HEK293 (cell line): ENCODE measurements around the gene NTN3.
"Not testable (repeated sequence)": the region's sequence is repeated elsewhere in the genome, so short reads cannot be mapped to it uniquely, and the experiment has no call there.

Experiments used
- CTCF ChIA-PET: fragments of 350-600 bp; formaldehyde crosslinking; extraction: SDS; loops from one replicate; lab custom pipeline; 2021; ENCODE audit warnings: antibody characterized with exemption; lab: Yijun Ruan, JAX
- POLR2A ChIA-PET: fragments of 300-600 bp; formaldehyde crosslinking; extraction: SDS; loops from one replicate; lab custom pipeline; 2020; ENCODE audit warnings: antibody characterized with exemption, inconsistent platforms; lab: Yijun Ruan, JAX
- H3K27ac ChIP-seq: fragments of 200-500 bp; sonication (Bioruptor generic); 2 replicates; pipeline ENCODE4 v1.5.1; 2014; ENCODE audit warnings: low read depth, low read length, control low read depth, inconsistent platforms; ENCODE audit errors: extremely low read depth
- H3K36me3 ChIP-seq, 2 experiments: fragments of 200-500 bp in 1 of 2; sonication (Bioruptor generic) in 1 of 2; 1 replicate in 1 of 2; 2 replicates in 1 of 2; pipeline ENCODE4 v1.5.1; 2014 to 2017; ENCODE audit warnings: inconsistent platforms in 2 of 2, low read length in 2 of 2; ENCODE audit not compliant: control insufficient read depth in 2 of 2, insufficient read depth in 1 of 2
- H3K4me1 ChIP-seq: fragments of 200-500 bp; sonication (Bioruptor generic); 2 replicates; pipeline ENCODE4 v1.5.1; 2014; ENCODE audit warnings: mild to moderate bottlenecking, low read length, inconsistent platforms; ENCODE audit not compliant: control insufficient read depth, insufficient read depth
- H3K4me3 ChIP-seq: 2 replicates; pipeline ENCODE4 v1.5.1; 2011; ENCODE audit warnings: low read depth, mild to moderate bottlenecking, control low read depth, low read length, moderate library complexity
- H3K9me3 ChIP-seq: fragments of 200-500 bp; sonication (Bioruptor generic); 2 replicates; pipeline ENCODE4 v1.5.1; 2014; ENCODE audit warnings: low read depth, low read length, inconsistent platforms; ENCODE audit not compliant: control insufficient read depth, insufficient read depth
- GLI4 ChIP-seq: fragments of 450-650 bp; formaldehyde crosslinking; IDR thresholded peaks from 2 replicates; pipeline ENCODE4 v1.5.1; 2016; ENCODE audit warnings: missing biosample characterization, missing genetic modification characterization
- GLIS1 ChIP-seq: fragments of 450-650 bp; formaldehyde crosslinking; IDR thresholded peaks from 2 replicates; pipeline ENCODE4 v1.5.1; 2016; ENCODE audit warnings: missing biosample characterization, missing genetic modification characterization
- GLIS2 ChIP-seq: fragments of 450-650 bp; formaldehyde crosslinking; IDR thresholded peaks from 2 replicates; pipeline ENCODE4 v1.5.1; 2016; ENCODE audit warnings: missing biosample characterization, missing genetic modification characterization
- MYNN ChIP-seq: fragments of 450-650 bp; formaldehyde crosslinking; IDR thresholded peaks from 2 replicates; pipeline ENCODE4 v1.5.1; 2016; ENCODE audit warnings: missing biosample characterization, missing genetic modification characterization, borderline replicate concordance
- ZFP69B ChIP-seq: fragments of 450-650 bp; formaldehyde crosslinking; IDR thresholded peaks from 2 replicates; pipeline ENCODE4 v1.5.1; 2016; ENCODE audit warnings: missing biosample characterization, missing genetic modification characterization
- ZNF138 ChIP-seq: fragments of 450-650 bp; formaldehyde crosslinking; IDR thresholded peaks from 2 replicates; pipeline ENCODE4 v1.5.1; 2016; ENCODE audit warnings: missing biosample characterization, missing genetic modification characterization, borderline replicate concordance
- ZNF174 ChIP-seq: fragments of 450-650 bp; formaldehyde crosslinking; IDR thresholded peaks from 2 replicates; pipeline ENCODE4 v1.5.0; 2017; ENCODE audit warnings: missing biosample characterization, mild to moderate bottlenecking, missing genetic modification characterization
- ZNF214 ChIP-seq: fragments of 450-650 bp; formaldehyde crosslinking; IDR thresholded peaks from 2 replicates; pipeline ENCODE4 v1.5.1; 2017; ENCODE audit warnings: missing biosample characterization, mild to moderate bottlenecking, missing genetic modification characterization, borderline replicate concordance
- ZNF24 ChIP-seq: fragments of 450-650 bp; formaldehyde crosslinking; IDR thresholded peaks from 2 replicates; pipeline ENCODE4 v1.5.1; 2016; ENCODE audit warnings: missing biosample characterization, missing genetic modification characterization
- ZNF335 ChIP-seq: fragments of 450-650 bp; formaldehyde crosslinking; conservative IDR thresholded peaks from 2 replicates; pipeline ENCODE4 v1.5.1; 2016; ENCODE audit warnings: missing biosample characterization, missing genetic modification characterization
- ZNF394 ChIP-seq: fragments of 450-650 bp; formaldehyde crosslinking; IDR thresholded peaks from 2 replicates; pipeline ENCODE4 v1.5.1; 2016; ENCODE audit warnings: missing biosample characterization, missing genetic modification characterization, mild to moderate bottlenecking, moderate library complexity, borderline replicate concordance
- ZNF530 ChIP-seq: fragments of 450-650 bp; formaldehyde crosslinking; IDR thresholded peaks from 2 replicates; pipeline ENCODE4 v1.5.1; 2016; ENCODE audit warnings: low read depth, missing biosample characterization, missing genetic modification characterization
- ZNF560 ChIP-seq: fragments of 450-650 bp; formaldehyde crosslinking; IDR thresholded peaks from 2 replicates; pipeline ENCODE4 v1.5.1; 2017; ENCODE audit warnings: missing biosample characterization, missing genetic modification characterization, borderline replicate concordance
- ZNF571 ChIP-seq: fragments of 450-650 bp; formaldehyde crosslinking; IDR thresholded peaks from 2 replicates; pipeline ENCODE4 v1.5.0; 2017; ENCODE audit warnings: missing biosample characterization, missing genetic modification characterization
- ZNF610 ChIP-seq: fragments of 450-650 bp; formaldehyde crosslinking; IDR thresholded peaks from 2 replicates; pipeline ENCODE4 v1.5.1; 2016; ENCODE audit warnings: missing biosample characterization, missing genetic modification characterization, borderline replicate concordance
- ZNF660 ChIP-seq: fragments of 450-650 bp; IDR thresholded peaks from 2 replicates; pipeline ENCODE4 v1.5.1; 2018; ENCODE audit warnings: missing biosample characterization, mild to moderate bottlenecking, missing genetic modification characterization
- ZNF76 ChIP-seq: fragments of 450-650 bp; formaldehyde crosslinking; IDR thresholded peaks from 2 replicates; pipeline ENCODE4; 2016; ENCODE audit warnings: low read depth, missing biosample characterization, missing genetic modification characterization, borderline replicate concordance
- ZSCAN30 ChIP-seq: fragments of 450-650 bp; IDR thresholded peaks from 2 replicates; pipeline ENCODE4 v1.5.1; 2018; ENCODE audit warnings: missing biosample characterization, mild to moderate bottlenecking, missing genetic modification characterization, moderate library complexity
- TF ChIP-seq, protein P1 (sequence below): fragments of 450-650 bp; formaldehyde crosslinking; IDR thresholded peaks from 2 replicates; pipeline ENCODE4 v1.5.1; 2016; ENCODE audit warnings: missing biosample characterization, missing genetic modification characterization
- TF ChIP-seq, protein P2 (sequence below): fragments of 450-650 bp; formaldehyde crosslinking; IDR thresholded peaks from 2 replicates; pipeline ENCODE4 v1.5.1; 2016; ENCODE audit warnings: missing biosample characterization, missing genetic modification characterization
- TF ChIP-seq, protein P3 (sequence below): fragments of 450-650 bp; formaldehyde crosslinking; conservative IDR thresholded peaks from 2 replicates; pipeline ENCODE4 v1.5.1; 2016; ENCODE audit warnings: low read depth, missing biosample characterization, missing genetic modification characterization
- TF ChIP-seq, protein P4 (sequence below): fragments of 450-650 bp; formaldehyde crosslinking; IDR thresholded peaks from 2 replicates; pipeline ENCODE4 v1.5.1; 2016; ENCODE audit warnings: missing biosample characterization, missing genetic modification characterization

The NTN3 gene

DNA sequence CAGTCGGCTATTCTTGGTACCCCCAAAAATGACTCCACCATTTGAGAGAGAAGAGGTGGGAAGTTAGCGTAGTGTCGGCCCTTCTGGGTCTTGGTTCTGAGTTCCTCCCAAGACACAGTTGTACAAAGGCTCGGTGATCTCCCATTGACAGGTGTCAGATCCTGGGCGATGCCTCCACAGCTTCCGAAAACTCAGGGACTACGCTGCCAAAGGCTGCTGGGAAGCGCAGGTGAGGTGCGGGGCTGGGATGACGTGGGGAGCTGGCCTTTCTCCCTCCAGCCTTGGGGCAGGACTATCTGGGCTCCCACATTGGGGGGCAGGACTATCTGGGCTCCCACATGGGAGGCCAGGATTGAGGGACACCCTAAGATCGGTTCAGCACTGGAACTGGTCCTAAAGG is 31.5 kb upstream of the NTN3 start (continued):
- TF ChIP-seq, protein P1, sequence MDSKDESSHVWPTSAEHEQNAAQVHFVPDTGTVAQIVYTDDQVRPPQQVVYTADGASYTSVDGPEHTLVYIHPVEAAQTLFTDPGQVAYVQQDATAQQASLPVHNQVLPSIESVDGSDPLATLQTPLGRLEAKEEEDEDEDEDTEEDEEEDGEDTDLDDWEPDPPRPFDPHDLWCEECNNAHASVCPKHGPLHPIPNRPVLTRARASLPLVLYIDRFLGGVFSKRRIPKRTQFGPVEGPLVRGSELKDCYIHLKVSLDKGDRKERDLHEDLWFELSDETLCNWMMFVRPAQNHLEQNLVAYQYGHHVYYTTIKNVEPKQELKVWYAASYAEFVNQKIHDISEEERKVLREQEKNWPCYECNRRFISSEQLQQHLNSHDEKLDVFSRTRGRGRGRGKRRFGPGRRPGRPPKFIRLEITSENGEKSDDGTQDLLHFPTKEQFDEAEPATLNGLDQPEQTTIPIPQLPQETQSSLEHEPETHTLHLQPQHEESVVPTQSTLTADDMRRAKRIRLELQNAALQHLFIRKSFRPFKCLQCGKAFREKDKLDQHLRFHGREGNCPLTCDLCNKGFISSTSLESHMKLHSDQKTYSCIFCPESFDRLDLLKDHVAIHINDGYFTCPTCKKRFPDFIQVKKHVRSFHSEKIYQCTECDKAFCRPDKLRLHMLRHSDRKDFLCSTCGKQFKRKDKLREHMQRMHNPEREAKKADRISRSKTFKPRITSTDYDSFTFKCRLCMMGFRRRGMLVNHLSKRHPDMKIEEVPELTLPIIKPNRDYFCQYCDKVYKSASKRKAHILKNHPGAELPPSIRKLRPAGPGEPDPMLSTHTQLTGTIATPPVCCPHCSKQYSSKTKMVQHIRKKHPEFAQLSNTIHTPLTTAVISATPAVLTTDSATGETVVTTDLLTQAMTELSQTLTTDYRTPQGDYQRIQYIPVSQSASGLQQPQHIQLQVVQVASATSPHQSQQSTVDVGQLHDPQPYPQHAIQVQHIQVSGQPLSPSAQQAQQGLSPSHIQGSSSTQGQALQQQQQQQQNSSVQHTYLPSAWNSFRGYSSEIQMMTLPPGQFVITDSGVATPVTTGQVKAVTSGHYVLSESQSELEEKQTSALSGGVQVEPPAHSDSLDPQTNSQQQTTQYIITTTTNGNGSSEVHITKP, result no peak
- TF ChIP-seq GLIS1 (tag by site-specific recombination), result no peak
- no peak for TF ChIP-seq ZNF610 (tag by site-specific recombination)
- no peak for TF ChIP-seq ZNF571 (tag by site-specific recombination)
- TF ChIP-seq GLI4, result no peak
- no peak for TF ChIP-seq ZNF530 (tag by site-specific recombination)
- TF ChIP-seq ZNF24 (tag by site-specific recombination), result no peak
- TF ChIP-seq, all 188 proteins: peak for 0

DNA sequence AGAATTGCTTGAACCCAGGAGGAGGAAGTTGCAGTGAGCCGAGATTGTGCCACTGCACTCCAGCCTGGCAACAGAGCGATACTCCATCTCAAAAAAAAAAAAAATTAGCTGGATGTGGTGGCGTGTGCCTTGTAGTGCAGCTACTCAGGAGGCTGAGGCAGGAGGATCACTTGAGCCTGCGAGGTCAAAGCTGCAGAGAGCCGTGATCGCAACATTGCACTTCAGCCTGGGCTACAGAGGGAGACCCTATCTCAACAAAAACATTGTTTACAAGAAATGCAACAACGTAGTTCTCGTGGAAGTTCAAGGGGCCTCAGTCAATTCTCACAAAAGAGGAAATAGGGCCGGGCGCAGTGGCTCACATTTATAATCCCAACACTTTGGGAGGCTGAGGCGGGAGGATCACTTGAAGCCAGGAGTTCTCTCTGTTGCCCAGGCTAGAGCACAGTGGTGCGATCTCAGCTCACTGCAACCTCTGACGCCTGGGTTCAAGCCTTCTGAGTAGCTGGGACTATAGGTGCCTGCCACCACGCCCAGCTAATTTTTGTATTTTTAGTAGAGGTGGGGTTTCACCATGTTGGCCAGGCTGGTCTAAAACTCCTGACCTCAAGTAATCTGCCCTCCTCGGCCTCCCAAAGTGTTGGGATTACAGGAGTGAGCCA is 29.8 kb upstream of the NTN3 start:
- ChIA-PET POLR2A (interaction anchor here (0.8 to 2.7 kb wide), 2 partner anchors 12 to 14 kb away, joined by 4 to 11 read pairs; partner anchors contain the start of gene CCNF), CTCF (interaction anchor here (1.4 kb wide), 1 partner anchor 11 kb away, joined by 3 read pairs; no protein-coding TSS in a partner anchor)
- peaks cover 33 to 76% of the 10 kb centered on the region in 2 experiments for H3K36me3 ChIP-seq
- not testable (repeated sequence) for H3K4me1 ChIP-seq, H3K27ac ChIP-seq, H3K4me3 ChIP-seq, H3K9me3 ChIP-seq

DNA sequence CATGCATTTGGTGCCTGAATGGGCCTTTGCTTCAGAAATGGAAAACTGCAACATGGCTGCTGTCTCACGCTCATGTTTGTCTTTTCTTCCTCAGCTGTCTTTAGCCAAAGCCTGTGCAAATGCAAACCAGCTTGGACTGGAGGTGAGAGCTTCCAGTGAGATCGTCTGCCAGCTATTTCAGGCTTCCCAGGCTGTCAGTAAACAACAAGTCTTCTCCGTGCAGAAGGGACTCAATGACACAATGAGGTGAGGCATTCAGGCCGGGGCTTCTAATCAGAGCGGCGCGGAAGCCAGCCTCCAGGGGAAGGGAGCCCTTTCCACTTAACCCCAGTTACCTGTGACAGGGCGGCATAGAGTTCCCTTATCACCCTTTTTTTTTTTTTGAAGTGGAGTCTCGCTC is 27.5 kb upstream of the NTN3 start:
- no peak for TF ChIP-seq MYNN (tag by site-specific recombination)
- no peak for TF ChIP-seq ZNF394 (tag by site-specific recombination)
- TF ChIP-seq, protein P2, sequence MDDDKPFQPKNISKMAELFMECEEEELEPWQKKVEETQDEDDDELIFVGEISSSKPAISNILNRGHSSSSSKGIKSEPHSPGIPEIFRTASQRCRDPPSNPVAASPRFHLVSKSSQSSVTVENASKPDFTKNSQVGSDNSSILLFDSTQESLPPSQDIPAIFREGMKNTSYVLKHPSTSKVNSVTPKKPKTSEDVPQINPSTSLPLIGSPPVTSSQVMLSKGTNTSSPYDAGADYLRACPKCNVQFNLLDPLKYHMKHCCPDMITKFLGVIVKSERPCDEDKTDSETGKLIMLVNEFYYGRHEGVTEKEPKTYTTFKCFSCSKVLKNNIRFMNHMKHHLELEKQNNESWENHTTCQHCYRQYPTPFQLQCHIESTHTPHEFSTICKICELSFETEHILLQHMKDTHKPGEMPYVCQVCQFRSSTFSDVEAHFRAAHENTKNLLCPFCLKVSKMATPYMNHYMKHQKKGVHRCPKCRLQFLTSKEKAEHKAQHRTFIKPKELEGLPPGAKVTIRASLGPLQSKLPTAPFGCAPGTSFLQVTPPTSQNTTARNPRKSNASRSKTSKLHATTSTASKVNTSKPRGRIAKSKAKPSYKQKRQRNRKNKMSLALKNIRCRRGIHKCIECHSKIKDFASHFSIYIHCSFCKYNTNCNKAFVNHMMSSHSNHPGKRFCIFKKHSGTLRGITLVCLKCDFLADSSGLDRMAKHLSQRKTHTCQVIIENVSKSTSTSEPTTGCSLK, result no peak
- TF ChIP-seq GLIS2 (tag by site-specific recombination), result no peak
- TF ChIP-seq ZSCAN30, result no peak
- no peak for TF ChIP-seq ZNF214 (tag by site-specific recombination)
- TF ChIP-seq ZNF138 (tag by site-specific recombination), result no peak
- no peak for TF ChIP-seq ZFP69B (tag by site-specific recombination)
- TF ChIP-seq, protein P3, sequence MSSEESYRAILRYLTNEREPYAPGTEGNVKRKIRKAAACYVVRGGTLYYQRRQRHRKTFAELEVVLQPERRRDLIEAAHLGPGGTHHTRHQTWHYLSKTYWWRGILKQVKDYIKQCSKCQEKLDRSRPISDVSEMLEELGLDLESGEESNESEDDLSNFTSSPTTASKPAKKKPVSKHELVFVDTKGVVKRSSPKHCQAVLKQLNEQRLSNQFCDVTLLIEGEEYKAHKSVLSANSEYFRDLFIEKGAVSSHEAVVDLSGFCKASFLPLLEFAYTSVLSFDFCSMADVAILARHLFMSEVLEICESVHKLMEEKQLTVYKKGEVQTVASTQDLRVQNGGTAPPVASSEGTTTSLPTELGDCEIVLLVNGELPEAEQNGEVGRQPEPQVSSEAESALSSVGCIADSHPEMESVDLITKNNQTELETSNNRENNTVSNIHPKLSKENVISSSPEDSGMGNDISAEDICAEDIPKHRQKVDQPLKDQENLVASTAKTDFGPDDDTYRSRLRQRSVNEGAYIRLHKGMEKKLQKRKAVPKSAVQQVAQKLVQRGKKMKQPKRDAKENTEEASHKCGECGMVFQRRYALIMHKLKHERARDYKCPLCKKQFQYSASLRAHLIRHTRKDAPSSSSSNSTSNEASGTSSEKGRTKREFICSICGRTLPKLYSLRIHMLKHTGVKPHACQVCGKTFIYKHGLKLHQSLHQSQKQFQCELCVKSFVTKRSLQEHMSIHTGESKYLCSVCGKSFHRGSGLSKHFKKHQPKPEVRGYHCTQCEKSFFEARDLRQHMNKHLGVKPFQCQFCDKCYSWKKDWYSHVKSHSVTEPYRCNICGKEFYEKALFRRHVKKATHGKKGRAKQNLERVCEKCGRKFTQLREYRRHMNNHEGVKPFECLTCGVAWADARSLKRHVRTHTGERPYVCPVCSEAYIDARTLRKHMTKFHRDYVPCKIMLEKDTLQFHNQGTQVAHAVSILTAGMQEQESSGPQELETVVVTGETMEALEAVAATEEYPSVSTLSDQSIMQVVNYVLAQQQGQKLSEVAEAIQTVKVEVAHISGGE (tag by site-specific recombination), result no peak
- TF ChIP-seq ZNF174 (tag by site-specific recombination), result no peak
- TF ChIP-seq ZNF76 (tag by site-specific recombination), result no peak
- no peak for TF ChIP-seq ZNF560 (tag by site-specific recombination)
- TF ChIP-seq ZNF335, result no peak
- no peak for TF ChIP-seq ZNF660
- TF ChIP-seq, protein P4, sequence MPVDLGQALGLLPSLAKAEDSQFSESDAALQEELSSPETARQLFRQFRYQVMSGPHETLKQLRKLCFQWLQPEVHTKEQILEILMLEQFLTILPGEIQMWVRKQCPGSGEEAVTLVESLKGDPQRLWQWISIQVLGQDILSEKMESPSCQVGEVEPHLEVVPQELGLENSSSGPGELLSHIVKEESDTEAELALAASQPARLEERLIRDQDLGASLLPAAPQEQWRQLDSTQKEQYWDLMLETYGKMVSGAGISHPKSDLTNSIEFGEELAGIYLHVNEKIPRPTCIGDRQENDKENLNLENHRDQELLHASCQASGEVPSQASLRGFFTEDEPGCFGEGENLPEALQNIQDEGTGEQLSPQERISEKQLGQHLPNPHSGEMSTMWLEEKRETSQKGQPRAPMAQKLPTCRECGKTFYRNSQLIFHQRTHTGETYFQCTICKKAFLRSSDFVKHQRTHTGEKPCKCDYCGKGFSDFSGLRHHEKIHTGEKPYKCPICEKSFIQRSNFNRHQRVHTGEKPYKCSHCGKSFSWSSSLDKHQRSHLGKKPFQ, result no peak
- CTCF ChIA-PET, result no interaction called here
- Histone ChIP-seq H3K4me3 (no peak overlapping the region), H3K4me1 (no peaks in the 10 kb centered on the region), H3K9me3 (no peaks in the 10 kb centered on the region), H3K36me3 (peaks cover 27 to 73% of the 10 kb centered on the region in 2 experiments), H3K27ac (no peak overlapping the region)
- POLR2A ChIA-PET, result interaction anchor here (1.2 kb wide), 2 partner anchors 12 to 16 kb away, joined by 3 to 4 read pairs; no protein-coding TSS in a partner anchor
